ENCODE measurements around the gene OSM. TPM values are rescaled to one million over a fixed set of nuclear protein-coding genes. Genes with fewer than 3 reads are reported as not detected.

The OSM gene
- polyA plus RNA-seq, 4 donors: 0.21 to 0.55 TPM; not detected in 2

- no peak overlapping the region for H3K4me3 ChIP-seq (ENCODE audit: low read depth in 1 of 3, low read length in 3 of 3)
- WGBS, 3 donors: 64 to 76% (median 70%) methylated on average over 15 of the region's 15 CpGs
- H3K36me3 ChIP-seq (ENCODE audit: control insufficient read depth in 3 of 3, insufficient read depth in 2 of 3, low read depth in 1 of 3, low read length in 3 of 3): no peaks in the 10 kb centered on the region
- no peak for DNase-seq
- peaks cover 0 to 7% of the 10 kb centered on the region in 2 donors for H3K9me3 ChIP-seq (ENCODE audit: control insufficient read depth in 2 of 2, insufficient read depth in 1 of 2, low read depth in 1 of 2, low read length in 1 of 2)
- peaks cover 0 to 6% (median 0%) of the 10 kb centered on the region in 3 donors for H3K27me3 ChIP-seq (ENCODE audit: control insufficient read depth in 3 of 3, insufficient read depth in 3 of 3, low read length in 3 of 3)
- no peak overlapping the region for H3K27ac ChIP-seq (ENCODE audit: low read depth in 1 of 3, low read length in 2 of 3)
- FAIRE-seq: no peak
- peaks cover 0 to 5% (median 2%) of the 10 kb centered on the region in 3 donors for H3K4me1 ChIP-seq (ENCODE audit: control insufficient read depth in 3 of 3, insufficient read depth in 2 of 3, low read depth in 1 of 3, low read length in 2 of 3)
Measured at GRCh38 chr22:30223303-30223702, 43.3 kb downstream of the OSM start.

- Histone ChIP-seq H3K27ac (ENCODE audit: low read depth in 1 of 3, low read length in 2 of 3) (no peak overlapping the region), H3K4me3 (ENCODE audit: low read depth in 1 of 3, low read length in 3 of 3) (no peak overlapping the region), H3K9me3 (ENCODE audit: control insufficient read depth in 2 of 2, insufficient read depth in 1 of 2, low read depth in 1 of 2, low read length in 1 of 2) (peaks cover 0 to 7% of the 10 kb centered on the region in 2 donors), H3K27me3 (ENCODE audit: control insufficient read depth in 3 of 3, insufficient read depth in 3 of 3, low read length in 3 of 3) (peaks cover 0 to 6% (median 0%) of the 10 kb centered on the region in 3 donors), H3K36me3 (ENCODE audit: control insufficient read depth in 3 of 3, insufficient read depth in 2 of 3, low read depth in 1 of 3, low read length in 3 of 3) (no peaks in the 10 kb centered on the region), H3K4me1 (ENCODE audit: control insufficient read depth in 3 of 3, insufficient read depth in 2 of 3, low read depth in 1 of 3, low read length in 2 of 3) (peaks cover 0 to 14% (median 2%) of the 10 kb centered on the region in 3 donors)
- WGBS, 3 donors: 76 to 87% (median 79%) methylated on average over 4 of the region's 4 CpGs
- FAIRE-seq: no peak
- no peak for DNase-seq
Measured at GRCh38 chr22:30222321-30222720, 44.3 kb downstream of the OSM start.

- 27 to 44% (median 32%) methylated on average over 23 to 26 of the region's 26 CpGs for WGBS, 3 donors
- H3K36me3 ChIP-seq (ENCODE audit: control insufficient read depth in 3 of 3, insufficient read depth in 2 of 3, low read depth in 1 of 3, low read length in 3 of 3): no peaks in the 10 kb centered on the region
- H3K27ac ChIP-seq (ENCODE audit: low read depth in 1 of 3, low read length in 2 of 3): peak overlapping the region in 1 of 3 donors; percentile 68
- H3K4me1 ChIP-seq (ENCODE audit: control insufficient read depth in 3 of 3, insufficient read depth in 2 of 3, low read depth in 1 of 3, low read length in 2 of 3): peaks cover 0 to 15% (median 2%) of the 10 kb centered on the region in 3 donors
- H3K9me3 ChIP-seq (ENCODE audit: control insufficient read depth in 2 of 2, insufficient read depth in 1 of 2, low read depth in 1 of 2, low read length in 1 of 2): peaks cover 0 to 7% of the 10 kb centered on the region in 2 donors
- no peak for FAIRE-seq
- H3K27me3 ChIP-seq (ENCODE audit: control insufficient read depth in 3 of 3, insufficient read depth in 3 of 3, low read length in 3 of 3): peaks cover 0 to 6% (median 0%) of the 10 kb centered on the region in 3 donors
- DNase-seq: peak in 1 of 2 donors; percentile 56
- peak overlapping the region in 1 of 3 donors; percentile 2 for H3K4me3 ChIP-seq (ENCODE audit: low read depth in 1 of 3, low read length in 3 of 3)
Measured at GRCh38 chr22:30221121-30221992, 45.3 kb downstream of the OSM start.

GRCh38 chr22:30220338-30221012 lies 46.2 kb downstream of the OSM start:
- DNase-seq: no peak
- Histone ChIP-seq H3K27me3 (ENCODE audit: control insufficient read depth in 3 of 3, insufficient read depth in 3 of 3, low read length in 3 of 3) (peaks cover 0 to 6% (median 0%) of the 10 kb centered on the region in 3 donors), H3K9me3 (ENCODE audit: control insufficient read depth in 2 of 2, insufficient read depth in 1 of 2, low read depth in 1 of 2, low read length in 1 of 2) (peaks cover 0 to 4% of the 10 kb centered on the region in 2 donors), H3K27ac (ENCODE audit: low read depth in 1 of 3, low read length in 2 of 3) (peak overlapping the region in 1 of 3 donors; percentile 68), H3K4me1 (ENCODE audit: control insufficient read depth in 3 of 3, insufficient read depth in 2 of 3, low read depth in 1 of 3, low read length in 2 of 3) (peaks cover 0 to 15% (median 2%) of the 10 kb centered on the region in 3 donors), H3K4me3 (ENCODE audit: low read depth in 1 of 3, low read length in 3 of 3) (no peak overlapping the region), H3K36me3 (ENCODE audit: control insufficient read depth in 3 of 3, insufficient read depth in 2 of 3, low read depth in 1 of 3, low read length in 3 of 3) (no peaks in the 10 kb centered on the region)
- FAIRE-seq: no peak
- 57 to 68% (median 59%) methylated on average over 7 of the region's 7 CpGs for WGBS, 3 donors

GRCh38 chr22:30219668-30220278 lies 46.9 kb downstream of the OSM start:
- H3K4me3 ChIP-seq (ENCODE audit: low read depth in 1 of 3, low read length in 3 of 3): no peak overlapping the region
- H3K9me3 ChIP-seq (ENCODE audit: control insufficient read depth in 2 of 2, insufficient read depth in 1 of 2, low read depth in 1 of 2, low read length in 1 of 2): no peaks in the 10 kb centered on the region
- FAIRE-seq (no peak), DNase-seq (no peak)
- H3K27ac ChIP-seq (ENCODE audit: low read depth in 1 of 3, low read length in 2 of 3): no peak overlapping the region
- H3K4me1 ChIP-seq (ENCODE audit: control insufficient read depth in 3 of 3, insufficient read depth in 2 of 3, low read depth in 1 of 3, low read length in 2 of 3): peaks cover 0 to 15% (median 2%) of the 10 kb centered on the region in 3 donors
- no peaks in the 10 kb centered on the region for H3K27me3 ChIP-seq (ENCODE audit: control insufficient read depth in 3 of 3, insufficient read depth in 3 of 3, low read length in 3 of 3)
- H3K36me3 ChIP-seq (ENCODE audit: control insufficient read depth in 3 of 3, insufficient read depth in 2 of 3, low read depth in 1 of 3, low read length in 3 of 3): no peaks in the 10 kb centered on the region

- no peak for FAIRE-seq
Measured at GRCh38 chr22:30219049-30219654, 47.5 kb downstream of the OSM start.

GRCh38 chr22:30217698-30218560 lies 48.7 kb downstream of the OSM start:
- H3K4me1 ChIP-seq (ENCODE audit: control insufficient read depth in 3 of 3, insufficient read depth in 2 of 3, low read depth in 1 of 3, low read length in 2 of 3): peaks cover 2 to 21% (median 3%) of the 10 kb centered on the region in 3 donors
- DNase-seq (peak; percentile 40 to 85), FAIRE-seq (no peak)
- H3K27me3 ChIP-seq (ENCODE audit: control insufficient read depth in 3 of 3, insufficient read depth in 3 of 3, low read length in 3 of 3): no peaks in the 10 kb centered on the region
- 40 to 65% (median 56%) methylated on average over 23 of the region's 23 CpGs for WGBS, 3 donors
- H3K36me3 ChIP-seq (ENCODE audit: control insufficient read depth in 3 of 3, insufficient read depth in 2 of 3, low read depth in 1 of 3, low read length in 3 of 3): no peaks in the 10 kb centered on the region
- H3K4me3 ChIP-seq (ENCODE audit: low read depth in 1 of 3, low read length in 3 of 3): no peak overlapping the region
- peak overlapping the region in 1 of 3 donors; percentile 78 for H3K27ac ChIP-seq (ENCODE audit: low read depth in 1 of 3, low read length in 2 of 3)
- no peaks in the 10 kb centered on the region for H3K9me3 ChIP-seq (ENCODE audit: control insufficient read depth in 2 of 2, insufficient read depth in 1 of 2, low read depth in 1 of 2, low read length in 1 of 2)

More at GRCh38 chr22:30219049-30219654, 47.5 kb downstream of the OSM start:
- peak in 1 of 2 donors; percentile 62 for DNase-seq
- Histone ChIP-seq H3K4me3 (ENCODE audit: low read depth in 1 of 3, low read length in 3 of 3) (no peak overlapping the region), H3K27me3 (ENCODE audit: control insufficient read depth in 3 of 3, insufficient read depth in 3 of 3, low read length in 3 of 3) (no peaks in the 10 kb centered on the region), H3K9me3 (ENCODE audit: control insufficient read depth in 2 of 2, insufficient read depth in 1 of 2, low read depth in 1 of 2, low read length in 1 of 2) (no peaks in the 10 kb centered on the region), H3K4me1 (ENCODE audit: control insufficient read depth in 3 of 3, insufficient read depth in 2 of 3, low read depth in 1 of 3, low read length in 2 of 3) (peaks cover 0 to 15% (median 2%) of the 10 kb centered on the region in 3 donors), H3K27ac (ENCODE audit: low read depth in 1 of 3, low read length in 2 of 3) (no peak overlapping the region), H3K36me3 (ENCODE audit: control insufficient read depth in 3 of 3, insufficient read depth in 2 of 3, low read depth in 1 of 3, low read length in 3 of 3) (no peaks in the 10 kb centered on the region)
- 84 to 93% (median 89%) methylated on average over 8 of the region's 8 CpGs for WGBS, 3 donors

All from small intestine (tissue), 7 donors.